ENCODE results near the gene KSR1.
"Not testable (repeated sequence)": the region's sequence is repeated elsewhere in the genome, so short reads cannot be mapped to it uniquely, and the experiment has no call there.

Gene KSR1

GRCh38 chr17:27496437-27496943, 40.2 kb downstream of the KSR1 start:
- no peak for DNase-seq

- no peak for DNase-seq
Observed at GRCh38 chr17:27496971-27497370, 40.7 kb downstream of the KSR1 start.

- no peak for DNase-seq
Observed at GRCh38 chr17:27497696-27498095, 41.4 kb downstream of the KSR1 start.

GRCh38 chr17:27498615-27499309, 42.5 kb downstream of the KSR1 start:
- DNase-seq, result no peak

GRCh38 chr17:27499451-27500265, 43.4 kb downstream of the KSR1 start:
- DNase-seq, result no peak

- not testable (repeated sequence) for DNase-seq
Observed at GRCh38 chr17:27501338-27501737, 45.1 kb downstream of the KSR1 start.

GRCh38 chr17:27502526-27503324, 46.5 kb downstream of the KSR1 start:
- no peak for DNase-seq

GRCh38 chr17:27503611-27504010, 47.4 kb downstream of the KSR1 start:
- no peak for DNase-seq

GRCh38 chr17:27504188-27504995, 48.1 kb downstream of the KSR1 start:
- no peak for DNase-seq

GRCh38 chr17:27506348-27507218, 50.3 kb downstream of the KSR1 start:
- DNase-seq, result no peak

GRCh38 chr17:27511168-27511883, 55.1 kb downstream of the KSR1 start:
- no peak for DNase-seq

GRCh38 chr17:27512031-27512430, 55.8 kb downstream of the KSR1 start:
- DNase-seq, result no peak

- no peak for DNase-seq
Observed at GRCh38 chr17:27512511-27513346, 56.5 kb downstream of the KSR1 start.

GRCh38 chr17:27513849-27514248, 57.6 kb downstream of the KSR1 start:
- DNase-seq, result no peak

- no peak for DNase-seq
Observed at GRCh38 chr17:27514595-27515413, 58.6 kb downstream of the KSR1 start.

GRCh38 chr17:27518048-27518447, 61.8 kb downstream of the KSR1 start:
- no peak for DNase-seq

GRCh38 chr17:27518545-27519521, 62.6 kb downstream of the KSR1 start:
- DNase-seq, result no peak
